GM23248 (cell line): Measurements from ENCODE around the gene KIF22.

Experiments
- EZH2 ChIP-seq: fragments of 200-600 bp; sonication (generic); IDR thresholded peaks from 2 replicates; pipeline ENCODE4 v1.6.1; 2018; ENCODE audit warnings: antibody characterized with exemption, mild to moderate bottlenecking; ENCODE audit not compliant: insufficient read depth, poor library complexity, severe bottlenecking
- EZH2phosphoT487 ChIP-seq: fragments of 200-600 bp; sonication (generic); IDR thresholded peaks from 2 replicates; pipeline ENCODE4 v1.6.1; 2018; ENCODE audit warnings: antibody characterized with exemption, moderate library complexity, mild to moderate bottlenecking, low read depth; ENCODE audit not compliant: insufficient read depth

GRCh38 chr16:29830774-29831173, 40.2 kb downstream of the KIF22 start:
- TF ChIP-seq EZH2 (no peak), EZH2phosphoT487 (no peak)
